Endothelial cell of umbilical vein (primary cell): ENCODE data around the gene ACTA2. TPM values are rescaled to one million over a fixed set of nuclear protein-coding genes. Genes with fewer than 3 reads are reported as not detected.

ENCODE experiments used
- BruUV-seq: library from RNA; stranded (reverse); fragments of 400-500 nt; replicated peaks from 2 replicates; lab custom pipeline; 2021; lab: Mats Ljungman, UMichigan
- CTCF ChIA-PET: fragments of 300-600, 350-600 bp; sonication (Branson Sonifier 250); formaldehyde crosslinking; loops from one replicate; lab custom pipeline; 2021; ENCODE audit warnings: antibody characterized with exemption, inconsistent platforms; lab: Charles Lee
- POLR2A ChIA-PET: fragments of 300-600, 350-600 bp; sonication (Branson Sonifier 250); formaldehyde crosslinking; loops from one replicate; lab custom pipeline; 2021; ENCODE audit warnings: antibody characterized with exemption, inconsistent platforms; lab: Charles Lee
- DNase-seq: peaks from one replicate; pipeline ENCODE4 v3.0.0-alpha.2; 2011; ENCODE audit warnings: low read depth, low spot score
- FAIRE-seq: peaks from 2 replicates; lab custom pipeline; 2011; peaks lifted over from hg19 to GRCh38; lab: Jason Lieb, UNC
- H2AFZ ChIP-seq: 2 replicates; pipeline ENCODE4 v1.6.0; 2012; ENCODE audit warnings: low read depth, low read length, control low read depth, inconsistent platforms
- H3K27ac ChIP-seq: 2 replicates; pipeline ENCODE4 v1.5.1; 2011; ENCODE audit warnings: low read depth, mild to moderate bottlenecking, control low read depth, low read length, moderate library complexity; ENCODE audit not compliant: insufficient read depth
- H3K27me3 ChIP-seq, 2 experiments: 2 replicates each; pipeline versions ENCODE4 v1.6.0 to v1.6.1; 2011; ENCODE audit warnings: low read length in 2 of 2, mixed read lengths in 1 of 2; ENCODE audit not compliant: control insufficient read depth in 2 of 2, insufficient read depth in 2 of 2
- H3K36me3 ChIP-seq, 2 experiments: 2 replicates in 1 of 2; 3 replicates in 1 of 2; pipeline ENCODE4 v1.5.1; 2011; ENCODE audit warnings: low read length in 2 of 2, mild to moderate bottlenecking in 1 of 2, moderate library complexity in 1 of 2; ENCODE audit not compliant: control insufficient read depth in 2 of 2, insufficient read depth in 2 of 2; ENCODE audit errors: extremely low read depth in 1 of 2
- H3K4me1 ChIP-seq: 3 replicates; pipeline ENCODE4 v1.5.1; 2011; ENCODE audit warnings: mild to moderate bottlenecking, low read length; ENCODE audit not compliant: control insufficient read depth, insufficient read depth; ENCODE audit errors: extremely low read depth
- H3K4me2 ChIP-seq: 2 replicates; pipeline ENCODE4 v1.6.1; 2011; ENCODE audit warnings: low read length, control low read depth, mixed read lengths; ENCODE audit not compliant: insufficient read depth
- H3K4me3 ChIP-seq, 3 experiments: fragments of 200-600 bp in 1 of 3; sonication (generic), shearing (Covaris generic) in 1 of 3; replicated peaks in 1 of 3; 2 replicates each; pipeline ENCODE4 v1.5.1; 2011 to 2016; ENCODE audit warnings: control low read depth in 3 of 3, low read length in 3 of 3, mild to moderate bottlenecking in 2 of 3, inconsistent platforms in 1 of 3, low read depth in 1 of 3, moderate library complexity in 1 of 3; ENCODE audit not compliant: insufficient read depth in 1 of 3
- H3K79me2 ChIP-seq: 2 replicates; pipeline ENCODE4 v1.6.0; 2012; ENCODE audit warnings: low read length, inconsistent platforms; ENCODE audit not compliant: control insufficient read depth, insufficient read depth
- H3K9ac ChIP-seq: replicated peaks from 2 replicates; pipeline ENCODE3; 2011; ENCODE audit warnings: low read length, control low read depth; ENCODE audit not compliant: insufficient read depth; ENCODE audit errors: extremely low read depth
- H3K9me1 ChIP-seq: replicated peaks from 3 replicates; pipeline ENCODE4 v1.6.0; 2011; ENCODE audit warnings: mild to moderate bottlenecking, low read length; ENCODE audit not compliant: control insufficient read depth, insufficient read depth; ENCODE audit errors: extremely low read depth
- H3K9me3 ChIP-seq: replicated peaks from 2 replicates; pipeline ENCODE4 v1.5.1; 2012; ENCODE audit warnings: low read length, inconsistent platforms; ENCODE audit not compliant: control insufficient read depth, insufficient read depth
- H4K20me1 ChIP-seq: replicated peaks from 2 replicates; pipeline ENCODE3; 2011; ENCODE audit warnings: mild to moderate bottlenecking, low read length; ENCODE audit not compliant: control insufficient read depth, insufficient read depth; ENCODE audit errors: extremely low read depth
- CTCF ChIP-seq, 2 donors: IDR thresholded peaks; 1 replicate in 1 of 2; 2 replicates in 1 of 2; pipeline ENCODE4 v1.5.1; 2011; ENCODE audit warnings: low read length in 2 of 2, mild to moderate bottlenecking in 2 of 2, moderate library complexity in 2 of 2, control low read depth in 1 of 2, inconsistent platforms in 1 of 2, low read depth in 1 of 2; ENCODE audit not compliant: insufficient read depth in 1 of 2; ENCODE audit errors: extremely low read depth in 1 of 2
- EZH2 ChIP-seq: IDR thresholded peaks from 2 replicates; pipeline ENCODE4 v1.6.1; 2012; ENCODE audit warnings: borderline replicate concordance, low read depth, mild to moderate bottlenecking, moderate library complexity, low read length, inconsistent platforms; ENCODE audit not compliant: severe bottlenecking
- FOS ChIP-seq: IDR thresholded peaks from 2 replicates; pipeline ENCODE4 v1.6.1; 2011; ENCODE audit warnings: mild to moderate bottlenecking, low read length, moderate library complexity, borderline replicate concordance; ENCODE audit not compliant: insufficient read depth
- GATA2 ChIP-seq: IDR thresholded peaks from 2 replicates; pipeline ENCODE4 v1.7.0; 2011; ENCODE audit warnings: low read depth, mild to moderate bottlenecking, moderate library complexity, mixed read lengths, low read length; ENCODE audit not compliant: insufficient read length, insufficient read depth
- JUN ChIP-seq: IDR thresholded peaks from 2 replicates; pipeline ENCODE4 v1.6.1; 2011; ENCODE audit warnings: borderline replicate concordance, low read depth; ENCODE audit not compliant: insufficient read length, insufficient read depth
- MAX ChIP-seq: IDR thresholded peaks from 2 replicates; pipeline ENCODE4 v1.6.1; 2011; ENCODE audit not compliant: insufficient read depth, insufficient read length
- MYC ChIP-seq: IDR thresholded peaks from one replicate; pipeline ENCODE4 v1.6.1; 2011; ENCODE audit warnings: mild to moderate bottlenecking, low read depth, low read length
- POLR2A ChIP-seq: IDR thresholded peaks from 2 replicates; pipeline ENCODE4 v1.6.1; 2012; ENCODE audit warnings: low read depth, mild to moderate bottlenecking, control low read depth, low read length
- POLR2AphosphoS5 ChIP-seq: IDR thresholded peaks from 2 replicates; pipeline ENCODE4 v1.6.1; 2012; ENCODE audit warnings: low read depth, mild to moderate bottlenecking, control low read depth, low read length, moderate library complexity; ENCODE audit not compliant: insufficient read depth
- dilution Hi-C: fragments of 300-500 bp; cut with MboI; formaldehyde crosslinking; loops from one replicate; pipeline ENCODE4 v1.15.0; 2019; ENCODE audit warnings: low sequenced_read_pairs; ENCODE audit not compliant: extremely low pct_ligation_motif_present
- intact Hi-C: fragments of 100-400 bp; cut with micrococcal nuclease; formaldehyde crosslinking; loops from one replicate; pipeline ENCODE4 v1.10.0; 2022
- polyA plus RNA-seq, 4 experiments: library from polyadenylated mRNA; depleted of rRNA in 3 of 4; stranded (reverse) in 3 of 4; unstranded in 1 of 4; fragments of >200 nt; gene quantifications; 2 replicates each; pipeline versions ENCODE4 v1.2.1 to v1.2.3, GENCODE V29; 2011 to 2012; ENCODE audit warnings: missing spikeins in 1 of 4
- total RNA-seq: library from RNA; stranded (reverse); gene quantifications from 2 replicates; pipeline ENCODE4 v1.2.3, GENCODE V29; 2021

The ACTA2 gene
- total and polyA plus RNA-seq, 2 donors (not counting 3 experiments of a cell fraction or from before 2014, with no cell fraction given): 6.3 to 9.7 TPM

- CTCF ChIA-PET: interaction anchor here (1.1 to 2.7 kb wide), 3 partner anchors 9 to 342 kb away, joined by 3 to 7 read pairs (median 3); no protein-coding TSS in a partner anchor
- intact Hi-C loops: no loop called here
- FAIRE-seq (no peak), DNase-seq (no peak)
- POLR2A ChIA-PET: no interaction called here
- H3K79me2 ChIP-seq: no peaks in the 10 kb centered on the region
- no peaks in the 10 kb centered on the region for H3K9me1 ChIP-seq
- H3K27me3 ChIP-seq: no peaks in the 10 kb centered on the region
- H3K4me1 ChIP-seq: no peaks in the 10 kb centered on the region
- no peaks in the 10 kb centered on the region for H3K9me3 ChIP-seq
- TF ChIP-seq POLR2A (no peak), CTCF (IDR thresholded peaks at IDR 0.05; ENCODE audit: extremely low read depth in 1 of 2, insufficient read depth in 1 of 2, low read depth in 1 of 2, low read length in 2 of 2) (no peak), MAX (no peak), POLR2AphosphoS5 (no peak), MYC (no peak), FOS (no peak)
- no peak overlapping the region for H3K27ac ChIP-seq
- no peak overlapping the region for H2AFZ ChIP-seq
- no peaks in the 10 kb centered on the region for H3K36me3 ChIP-seq
- no peak overlapping the region for H3K4me3 ChIP-seq
- no peak overlapping the region for H3K4me2 ChIP-seq
- dilution Hi-C loops: no loop called here
- no peaks in the 10 kb centered on the region for H4K20me1 ChIP-seq
- no peak overlapping the region for H3K9ac ChIP-seq
- BruUV-seq: no TSS peak
Measured at GRCh38 chr10:88906921-88907320, 45.7 kb downstream of the ACTA2 start.

GRCh38 chr10:88903715-88904114 is 48.9 kb downstream of the ACTA2 start:
- Histone ChIP-seq H3K9me3 (no peaks in the 10 kb centered on the region), H3K27ac (no peak overlapping the region), H3K9ac (no peak overlapping the region), H3K27me3 (no peaks in the 10 kb centered on the region), H3K79me2 (no peaks in the 10 kb centered on the region), H3K4me2 (no peak overlapping the region), H3K4me1 (no peaks in the 10 kb centered on the region), H3K4me3 (no peak overlapping the region), H3K36me3 (no peaks in the 10 kb centered on the region), H3K9me1 (peaks cover 2% of the 10 kb centered on the region), H4K20me1 (no peaks in the 10 kb centered on the region), H2AFZ (no peak overlapping the region)
- CTCF ChIA-PET: no interaction called here
- POLR2A ChIA-PET: no interaction called here
- FAIRE-seq (no peak), DNase-seq (no peak)
- dilution Hi-C loops: no loop called here
- intact Hi-C loops: loop anchor here (5.0 kb wide), 1 partner anchor 46 kb away; no protein-coding TSS in a partner anchor
- TF ChIP-seq JUN: no peak
- no peak for TF ChIP-seq POLR2A
- no peak for TF ChIP-seq FOS
- TF ChIP-seq MYC: no peak
- no peak for TF ChIP-seq EZH2
- no peak for TF ChIP-seq POLR2AphosphoS5
- TF ChIP-seq CTCF (IDR thresholded peaks at IDR 0.05; ENCODE audit: extremely low read depth in 1 of 2, insufficient read depth in 1 of 2, low read depth in 1 of 2, low read length in 2 of 2): no peak
- no peak for TF ChIP-seq GATA2
- no peak for TF ChIP-seq MAX
- no TSS peak for BruUV-seq
